Muscle layer of duodenum (tissue), 2 donors: ENCODE measurements around the gene VPS18.

ENCODE experiments used
- H3K27ac ChIP-seq: one replicate; pipeline ENCODE4 v1.7.0; 2013; ENCODE audit warnings: mild to moderate bottlenecking, low read length
- H3K27me3 ChIP-seq: one replicate; pipeline ENCODE4 v1.7.0; 2013; ENCODE audit warnings: low read depth, mild to moderate bottlenecking, control low read depth, low read length
- H3K36me3 ChIP-seq, 2 donors: one replicate each; pipeline ENCODE4 v1.7.0; 2013; ENCODE audit warnings: low read length in 2 of 2, control low read depth in 1 of 2, mild to moderate bottlenecking in 1 of 2; ENCODE audit not compliant: insufficient read depth in 2 of 2, control insufficient read depth in 1 of 2
- H3K4me1 ChIP-seq, 2 donors: one replicate each; pipeline ENCODE4 v1.7.0; 2013; ENCODE audit warnings: low read length in 2 of 2, mild to moderate bottlenecking in 2 of 2, control low read depth in 1 of 2, moderate library complexity in 1 of 2; ENCODE audit not compliant: insufficient read depth in 2 of 2, control insufficient read depth in 1 of 2
- H3K4me3 ChIP-seq, 2 donors: one replicate each; pipeline ENCODE4 v1.7.0; 2013; ENCODE audit warnings: low read length in 2 of 2, low read depth in 1 of 2, mild to moderate bottlenecking in 1 of 2
- H3K9me3 ChIP-seq, 2 donors: one replicate each; pipeline ENCODE4 v1.7.0; 2013; ENCODE audit warnings: low read length in 2 of 2, control low read depth in 1 of 2, mild to moderate bottlenecking in 1 of 2; ENCODE audit not compliant: control insufficient read depth in 1 of 2
- donor health status: healthy.

Gene VPS18

GRCh38 chr15:40932649-40933516 lies 38.6 kb downstream of the VPS18 start:
- Histone ChIP-seq H3K27ac (no peak overlapping the region), H3K27me3 (peaks cover 38% of the 10 kb centered on the region), H3K36me3 (no peaks in the 10 kb centered on the region), H3K4me1 (peaks cover 4 to 34% of the 10 kb centered on the region in 2 donors), H3K4me3 (peak overlapping the region in 1 of 2 donors; percentile 59), H3K9me3 (no peaks in the 10 kb centered on the region)

- Histone ChIP-seq H3K27ac (no peak overlapping the region), H3K9me3 (no peaks in the 10 kb centered on the region), H3K4me3 (no peak overlapping the region), H3K36me3 (no peaks in the 10 kb centered on the region), H3K4me1 (peaks cover 3 to 28% of the 10 kb centered on the region in 2 donors), H3K27me3 (peaks cover 37% of the 10 kb centered on the region)
These were observed 39.3 kb downstream of the VPS18 start for GRCh38 chr15:40933517-40933902.

- Histone ChIP-seq H3K27me3 (peaks cover 29% of the 10 kb centered on the region), H3K9me3 (no peaks in the 10 kb centered on the region), H3K4me3 (no peak overlapping the region), H3K27ac (no peak overlapping the region), H3K4me1 (peaks cover 0 to 18% of the 10 kb centered on the region in 2 donors), H3K36me3 (no peaks in the 10 kb centered on the region)
These were observed 40.2 kb downstream of the VPS18 start for GRCh38 chr15:40934457-40934856.

- Histone ChIP-seq H3K36me3 (no peaks in the 10 kb centered on the region), H3K9me3 (no peaks in the 10 kb centered on the region), H3K27me3 (peaks cover 14% of the 10 kb centered on the region), H3K4me1 (peaks cover 0 to 7% of the 10 kb centered on the region in 2 donors), H3K27ac (no peak overlapping the region), H3K4me3 (no peak overlapping the region)
These were observed 42.0 kb downstream of the VPS18 start for GRCh38 chr15:40936234-40936708.

- Histone ChIP-seq H3K4me3 (no peak overlapping the region), H3K9me3 (no peaks in the 10 kb centered on the region), H3K27ac (no peak overlapping the region), H3K36me3 (no peaks in the 10 kb centered on the region), H3K4me1 (peaks cover 0 to 6% of the 10 kb centered on the region in 2 donors), H3K27me3 (peaks cover 7% of the 10 kb centered on the region)
These were observed 42.7 kb downstream of the VPS18 start for GRCh38 chr15:40936709-40937666.

- peaks cover 8 to 15% of the 10 kb centered on the region in 2 donors for H3K4me1 ChIP-seq
- H3K9me3 ChIP-seq, result no peaks in the 10 kb centered on the region
- no peaks in the 10 kb centered on the region for H3K36me3 ChIP-seq
- H3K4me3 ChIP-seq, result no peak overlapping the region
- H3K27ac ChIP-seq, result no peak overlapping the region
- no peaks in the 10 kb centered on the region for H3K27me3 ChIP-seq
These were observed 43.7 kb downstream of the VPS18 start for GRCh38 chr15:40937762-40938535.

GRCh38 chr15:40938536-40938870 lies 44.3 kb downstream of the VPS18 start:
- H3K4me1 ChIP-seq, result peaks cover 8 to 16% of the 10 kb centered on the region in 2 donors
- H3K27me3 ChIP-seq, result no peaks in the 10 kb centered on the region
- no peak overlapping the region for H3K27ac ChIP-seq
- no peaks in the 10 kb centered on the region for H3K9me3 ChIP-seq
- no peaks in the 10 kb centered on the region for H3K36me3 ChIP-seq
- H3K4me3 ChIP-seq, result no peak overlapping the region

- Histone ChIP-seq H3K4me1 (peaks cover 8 to 16% of the 10 kb centered on the region in 2 donors), H3K27me3 (no peaks in the 10 kb centered on the region), H3K4me3 (peak overlapping the region in 1 of 2 donors; percentile 61), H3K9me3 (no peaks in the 10 kb centered on the region), H3K27ac (no peak overlapping the region), H3K36me3 (no peaks in the 10 kb centered on the region)
These were observed 46.1 kb downstream of the VPS18 start for GRCh38 chr15:40940296-40940801.

- no peaks in the 10 kb centered on the region for H3K27me3 ChIP-seq
- H3K9me3 ChIP-seq, result no peaks in the 10 kb centered on the region
- peak overlapping the region; percentile 42 to 61 for H3K4me3 ChIP-seq
- no peaks in the 10 kb centered on the region for H3K36me3 ChIP-seq
- H3K27ac ChIP-seq, result peak overlapping the region; percentile 61
- peaks cover 8 to 16% of the 10 kb centered on the region in 2 donors for H3K4me1 ChIP-seq
These were observed 46.8 kb downstream of the VPS18 start for GRCh38 chr15:40941068-40941527.

- no peaks in the 10 kb centered on the region for H3K36me3 ChIP-seq
- H3K4me3 ChIP-seq, result peak overlapping the region; percentile 61
- H3K4me1 ChIP-seq, result peaks cover 8 to 16% of the 10 kb centered on the region in 2 donors
- H3K9me3 ChIP-seq, result no peaks in the 10 kb centered on the region
- H3K27ac ChIP-seq, result peak overlapping the region; percentile 61
- H3K27me3 ChIP-seq, result no peaks in the 10 kb centered on the region
These were observed 47.5 kb downstream of the VPS18 start for GRCh38 chr15:40941528-40942336.
